ENCODE results near the gene TNNT3.

- TF ChIP-seq CTCF (IDR thresholded peaks at IDR 0.05), result no peak
- TF ChIP-seq POLR2AphosphoS5 (IDR thresholded peaks at IDR 0.05), result no peak
- TF ChIP-seq EP300 (IDR thresholded peaks at IDR 0.05; ENCODE audit: low read depth), result no peak
Observed at GRCh38 chr11:1946812-1947484, 27.4 kb downstream of the TNNT3 start, which contains the start of gene MRPL23.
